ENCODE data around the gene PIP4K2A.
"Not testable (repeated sequence)": the region's sequence is repeated elsewhere in the genome, so short reads cannot be mapped to it uniquely, and the experiment has no call there.

PIP4K2A gene

GRCh38 chr10:22534849-22535604 lies 179.4 kb downstream of the PIP4K2A start:
- in situ Hi-C loops (cut with MboI; ENCODE audit: low sequenced_read_pairs) = no loop called here

DNA sequence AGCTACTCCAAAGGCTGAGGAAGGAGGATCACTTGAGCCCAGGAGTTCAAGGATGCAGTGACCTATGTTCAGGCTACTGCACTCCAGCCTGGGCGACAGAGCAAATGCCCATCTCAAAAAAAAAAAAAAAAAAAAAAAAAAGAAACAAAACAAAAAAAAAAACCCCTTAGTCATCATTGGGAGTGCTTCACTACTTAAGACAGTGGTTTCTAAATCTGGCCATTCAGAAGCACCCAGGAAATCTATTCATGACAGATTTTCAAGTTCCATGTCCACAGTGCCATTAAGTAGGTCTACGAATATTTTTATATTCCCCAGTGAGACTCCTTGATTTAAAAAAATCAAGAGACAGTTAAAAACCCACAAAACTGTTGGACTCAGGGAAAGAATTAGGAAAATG lies 182.9 kb downstream of the PIP4K2A start:
- in situ Hi-C loops (cut with MboI; ENCODE audit: low sequenced_read_pairs) = no loop called here

DNA sequence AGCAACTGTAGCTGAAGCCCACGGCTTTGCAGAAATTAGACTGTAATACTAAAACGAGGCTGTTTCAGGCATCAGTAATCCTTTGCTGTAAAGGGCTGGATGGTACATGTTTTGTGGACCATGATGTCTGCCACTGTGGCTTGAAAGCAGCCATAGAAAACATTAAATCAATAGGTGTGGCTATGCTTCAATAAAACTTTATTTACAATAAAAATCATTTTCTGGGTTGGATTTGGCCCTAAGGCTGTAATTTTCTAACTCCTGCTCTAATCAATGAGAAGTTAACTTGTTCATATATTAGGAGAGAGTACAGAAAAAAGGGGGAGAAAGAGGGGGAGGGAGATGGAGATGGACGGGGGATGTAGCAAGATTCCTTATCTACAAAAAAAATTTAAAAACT lies 183.4 kb downstream of the PIP4K2A start:
- in situ Hi-C loops (cut with MboI; ENCODE audit: low sequenced_read_pairs) = no loop called here

DNA sequence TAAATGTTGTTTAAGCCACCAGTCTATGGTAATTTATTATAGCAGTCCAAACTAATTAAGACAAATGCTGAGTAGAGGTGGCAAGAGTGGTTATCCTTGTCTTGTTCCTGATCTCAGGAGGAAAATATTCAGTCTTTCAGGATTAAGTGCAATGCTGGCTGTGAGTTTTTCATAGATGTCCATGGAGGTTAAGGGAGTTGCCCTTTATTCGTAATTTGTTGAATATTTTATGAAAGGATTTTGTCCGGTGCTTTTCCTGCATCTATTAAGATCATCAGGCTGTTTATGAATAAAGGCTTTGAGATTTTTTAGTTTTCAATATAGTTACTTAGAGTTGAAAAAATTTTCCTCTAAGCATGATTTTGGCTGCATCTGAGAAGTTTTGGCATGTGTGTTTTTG lies 186.9 kb downstream of the PIP4K2A start:
- in situ Hi-C loops (cut with MboI; ENCODE audit: low sequenced_read_pairs) = no loop called here

- in situ Hi-C loops (cut with MboI; ENCODE audit: low sequenced_read_pairs) = not testable (repeated sequence)
Measured at GRCh38 chr10:22524333-22524732, 190.0 kb downstream of the PIP4K2A start.

- in situ Hi-C loops (cut with MboI; ENCODE audit: low sequenced_read_pairs) = not testable (repeated sequence)
Measured at GRCh38 chr10:22520645-22521044, 193.7 kb downstream of the PIP4K2A start.

DNA sequence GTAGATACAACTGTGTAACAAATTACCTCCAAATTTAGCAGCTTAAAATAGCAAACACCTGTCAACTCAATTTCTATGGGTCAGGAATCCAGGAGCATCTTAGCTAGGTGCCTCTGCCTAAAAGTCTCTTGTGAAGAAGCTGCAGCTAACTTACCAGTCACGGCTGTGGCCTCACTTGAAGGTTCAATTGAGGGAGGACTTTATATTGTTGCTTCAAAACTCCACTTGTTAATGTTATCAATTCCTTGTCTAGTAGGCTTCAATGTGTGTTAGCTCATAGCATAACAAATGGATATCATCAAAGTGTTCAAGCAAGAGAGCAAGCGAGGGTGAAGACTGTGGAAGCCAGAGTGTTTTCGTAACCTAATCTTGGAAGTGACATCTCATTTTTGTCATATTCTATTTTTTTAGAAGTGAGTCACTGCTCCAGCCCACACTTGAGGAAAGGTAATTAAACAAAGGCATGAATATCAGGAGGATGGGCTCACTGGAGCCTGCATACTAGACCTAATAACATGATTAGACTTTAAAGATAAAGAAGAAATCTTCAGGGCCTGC lies 196.1 kb downstream of the PIP4K2A start:
- in situ Hi-C loops (cut with MboI; ENCODE audit: low sequenced_read_pairs) = no loop called here

- in situ Hi-C loops (cut with MboI; ENCODE audit: low sequenced_read_pairs) = no loop called here
Measured at GRCh38 chr10:22515009-22515408, 199.4 kb downstream of the PIP4K2A start.

DNA sequence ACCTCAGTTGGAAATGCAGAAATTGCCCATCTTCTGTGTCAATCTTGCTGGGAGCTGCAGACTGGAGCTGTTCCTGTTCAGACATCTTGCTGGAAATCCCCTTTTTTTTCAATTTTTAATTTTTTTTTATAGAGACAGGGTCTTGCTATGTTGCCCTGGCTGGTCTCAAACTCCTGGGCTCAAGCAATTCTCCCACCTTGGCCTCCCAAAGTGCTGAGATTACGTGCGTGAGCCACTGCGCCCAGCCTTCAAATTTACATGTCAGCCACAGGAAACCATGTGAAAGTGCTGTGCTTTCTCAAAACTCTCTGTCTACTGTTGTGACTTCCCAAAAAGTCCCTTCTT lies 200.0 kb downstream of the PIP4K2A start:
- in situ Hi-C loops (cut with MboI; ENCODE audit: low sequenced_read_pairs) = not testable (repeated sequence)

DNA sequence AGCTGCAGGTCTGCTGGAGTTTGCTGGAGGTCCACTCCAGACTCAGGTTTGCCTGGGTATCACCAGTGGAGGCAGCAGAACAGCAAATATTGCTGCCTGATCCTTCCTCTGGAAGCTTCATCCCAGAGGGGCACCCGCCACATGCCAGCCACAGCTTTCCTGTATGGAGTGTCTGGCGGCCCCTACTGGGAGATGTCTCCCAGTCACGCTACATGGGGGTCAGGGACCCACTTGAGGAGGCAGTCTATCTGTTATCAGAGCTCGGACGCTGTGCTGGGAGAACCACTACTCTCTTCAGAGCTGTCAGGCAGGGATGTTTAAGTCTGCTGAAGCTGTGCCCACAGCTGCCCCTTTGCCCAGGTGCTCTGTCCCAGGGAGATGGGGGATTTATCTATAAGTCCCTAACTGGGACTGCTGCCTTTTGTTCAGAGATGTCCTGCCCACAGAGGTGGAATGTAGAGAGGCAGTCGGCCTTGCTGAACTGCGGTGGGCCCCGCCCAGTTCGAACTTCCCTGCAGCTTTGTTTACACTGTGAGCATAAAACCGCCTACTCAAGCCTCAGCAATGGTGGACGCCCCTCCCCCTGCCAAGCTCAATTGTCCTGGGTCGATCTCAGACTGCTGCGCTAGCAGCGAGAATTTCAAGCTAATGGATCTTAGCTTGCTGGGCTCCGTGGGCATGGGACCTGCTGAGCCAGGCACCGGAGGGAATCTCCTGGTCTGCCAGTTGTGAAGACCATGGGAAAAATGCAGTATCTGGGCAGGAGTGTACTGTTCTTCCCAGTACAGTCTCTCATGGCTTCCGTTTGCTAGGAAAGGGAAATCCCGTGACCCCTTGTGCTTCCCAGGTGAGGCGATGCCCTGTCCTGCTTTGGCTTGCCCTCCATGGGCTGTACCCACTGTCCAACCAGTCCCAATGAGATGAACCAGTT lies 200.6 kb downstream of the PIP4K2A start:
- in situ Hi-C loops (cut with MboI; ENCODE audit: low sequenced_read_pairs) = not testable (repeated sequence)

- in situ Hi-C loops (cut with MboI; ENCODE audit: low sequenced_read_pairs) = not testable (repeated sequence)
Measured at GRCh38 chr10:22512015-22512414, 202.4 kb downstream of the PIP4K2A start.

DNA sequence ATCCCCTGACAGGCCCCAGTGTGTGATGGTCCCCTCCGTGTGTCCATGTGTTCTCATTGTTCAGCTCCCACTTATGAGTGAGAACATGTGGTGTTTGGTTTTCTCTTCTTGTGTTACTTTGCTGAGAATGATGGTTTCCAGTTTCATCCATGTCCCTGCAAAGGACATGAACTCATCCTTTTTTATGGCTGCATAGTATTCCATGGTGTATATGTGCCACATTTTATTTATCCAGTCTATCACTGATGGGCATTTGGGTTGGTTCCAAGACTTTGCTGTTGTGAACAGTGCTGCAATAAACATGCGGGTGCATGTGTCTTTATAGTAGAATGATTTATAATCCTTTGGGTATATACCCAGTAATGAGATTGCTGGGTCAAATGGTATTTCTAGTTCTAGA lies 206.2 kb downstream of the PIP4K2A start:
- in situ Hi-C loops (cut with MboI; ENCODE audit: low sequenced_read_pairs) = not testable (repeated sequence)

- in situ Hi-C loops (cut with MboI; ENCODE audit: low sequenced_read_pairs) = no loop called here
Measured at GRCh38 chr10:22505911-22506685, 208.3 kb downstream of the PIP4K2A start.

GRCh38 chr10:22504766-22505165 lies 209.6 kb downstream of the PIP4K2A start:
- in situ Hi-C loops (cut with MboI; ENCODE audit: low sequenced_read_pairs) = no loop called here

DNA sequence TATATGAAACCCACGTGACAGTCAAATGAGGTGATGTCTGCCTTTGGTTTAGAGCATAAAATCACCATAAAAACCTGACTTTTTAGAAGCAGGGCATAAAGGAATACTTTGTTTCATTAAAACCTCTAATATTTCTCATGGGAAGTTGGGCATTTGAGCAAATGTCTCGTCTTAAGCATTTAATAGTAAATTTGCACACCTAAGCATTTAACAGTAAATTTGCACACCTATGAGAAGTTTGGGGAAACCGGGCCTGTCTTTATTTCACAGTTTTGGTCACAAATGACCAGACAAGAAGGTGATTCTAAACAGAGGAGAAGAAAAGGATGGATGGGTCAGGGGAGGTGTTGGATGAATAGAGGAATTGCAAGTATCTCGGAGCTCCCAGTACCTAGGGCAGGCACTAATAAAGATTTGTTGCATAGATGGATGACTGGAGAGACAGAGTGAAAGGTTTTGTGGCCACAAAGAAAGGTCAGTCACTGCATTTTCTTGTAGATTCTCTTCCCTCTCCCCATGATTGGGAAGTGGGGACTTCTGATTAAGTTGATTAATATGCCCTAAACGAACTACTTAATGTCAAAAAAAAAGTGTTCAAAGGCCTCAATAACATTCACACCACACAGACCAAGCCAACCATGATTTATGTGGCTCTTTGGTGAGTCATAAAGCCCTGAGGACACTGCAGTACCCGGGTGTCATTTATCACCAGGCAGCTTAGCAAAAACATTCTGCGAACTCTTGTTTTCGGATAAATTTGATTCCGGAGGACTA lies 210.9 kb downstream of the PIP4K2A start:
- in situ Hi-C loops (cut with MboI; ENCODE audit: low sequenced_read_pairs) = no loop called here

- in situ Hi-C loops (cut with MboI; ENCODE audit: low sequenced_read_pairs) = no loop called here
Measured at GRCh38 chr10:22501863-22502262, 212.5 kb downstream of the PIP4K2A start.

- in situ Hi-C loops (cut with MboI; ENCODE audit: low sequenced_read_pairs) = no loop called here
Measured at GRCh38 chr10:22501413-22501812, 213.0 kb downstream of the PIP4K2A start.

- in situ Hi-C loops (cut with MboI; ENCODE audit: low sequenced_read_pairs) = no loop called here
Measured at GRCh38 chr10:22500656-22501340, 213.6 kb downstream of the PIP4K2A start.

- in situ Hi-C loops (cut with MboI; ENCODE audit: low sequenced_read_pairs) = not testable (repeated sequence)
Measured at GRCh38 chr10:22499973-22500372, 214.4 kb downstream of the PIP4K2A start.

GRCh38 chr10:22495396-22495795 lies 219.0 kb downstream of the PIP4K2A start:
- in situ Hi-C loops (cut with MboI; ENCODE audit: low sequenced_read_pairs) = no loop called here
